HUES48 (cell line): Measurements from ENCODE around the gene MADD.
A peak's percentile ranks its signal among the peaks of the same experiment; 100 is the strongest.

Experiments used
- H3K27ac ChIP-seq: one replicate; pipeline ENCODE4 v1.7.0; 2013; ENCODE audit warnings: low read depth, low read length, inconsistent platforms
- H3K27me3 ChIP-seq: 2 replicates; pipeline ENCODE4 v1.6.1; 2013; ENCODE audit warnings: mild to moderate bottlenecking, low read length; ENCODE audit not compliant: control insufficient read depth, insufficient read depth
- H3K36me3 ChIP-seq: 2 replicates; pipeline ENCODE4 v1.6.1; 2013; ENCODE audit warnings: low read length; ENCODE audit not compliant: control insufficient read depth, insufficient read depth
- H3K4me1 ChIP-seq: 2 replicates; pipeline ENCODE4 v1.6.1; 2013; ENCODE audit warnings: mild to moderate bottlenecking, low read length; ENCODE audit not compliant: control insufficient read depth, insufficient read depth
- H3K4me3 ChIP-seq: 2 replicates; pipeline ENCODE4 v1.5.1; 2013; ENCODE audit warnings: mild to moderate bottlenecking, low read depth, low read length
- H3K9ac ChIP-seq: 2 replicates; pipeline ENCODE4 v1.6.1; 2013; ENCODE audit warnings: mild to moderate bottlenecking, low read depth, low read length, moderate library complexity
- H3K9me3 ChIP-seq: 2 replicates; pipeline ENCODE4 v1.6.1; 2013; ENCODE audit warnings: low read length; ENCODE audit not compliant: control insufficient read depth, insufficient read depth

MADD gene

GRCh38 chr11:47353978-47354774 is 84.2 kb downstream of the MADD start:
- Histone ChIP-seq H3K9ac (no peak overlapping the region), H3K27me3 (no peaks in the 10 kb centered on the region), H3K9me3 (no peaks in the 10 kb centered on the region), H3K27ac (no peak overlapping the region), H3K4me1 (peaks cover 6% of the 10 kb centered on the region), H3K4me3 (peak overlapping the region; percentile 46), H3K36me3 (no peaks in the 10 kb centered on the region)

- H3K36me3 ChIP-seq, result no peaks in the 10 kb centered on the region
- H3K9ac ChIP-seq, result no peak overlapping the region
- H3K27me3 ChIP-seq, result no peaks in the 10 kb centered on the region
- H3K4me3 ChIP-seq, result peak overlapping the region; percentile 46
- peak overlapping the region; percentile 40 for H3K27ac ChIP-seq
- H3K9me3 ChIP-seq, result no peaks in the 10 kb centered on the region
- peaks cover 6% of the 10 kb centered on the region for H3K4me1 ChIP-seq
Measured at GRCh38 chr11:47354913-47355282, 85.0 kb downstream of the MADD start.

- no peaks in the 10 kb centered on the region for H3K27me3 ChIP-seq
- H3K4me3 ChIP-seq, result peak overlapping the region; percentile 46; the same call in 1 of the 2 replicates
- H3K4me1 ChIP-seq, result peaks cover 6% of the 10 kb centered on the region
- peak overlapping the region; percentile 40 for H3K27ac ChIP-seq
- no peak overlapping the region for H3K9ac ChIP-seq
- no peaks in the 10 kb centered on the region for H3K9me3 ChIP-seq
- no peaks in the 10 kb centered on the region for H3K36me3 ChIP-seq
Measured at GRCh38 chr11:47355283-47356128, 85.6 kb downstream of the MADD start.

GRCh38 chr11:47356129-47356997 is 86.4 kb downstream of the MADD start:
- H3K9ac ChIP-seq, result no peak overlapping the region
- no peaks in the 10 kb centered on the region for H3K9me3 ChIP-seq
- peaks cover 3% of the 10 kb centered on the region; the same call in 1 of the 2 replicates for H3K4me1 ChIP-seq
- no peaks in the 10 kb centered on the region for H3K36me3 ChIP-seq
- no peak overlapping the region for H3K27ac ChIP-seq
- H3K27me3 ChIP-seq, result no peaks in the 10 kb centered on the region
- H3K4me3 ChIP-seq, result no peak overlapping the region

- peaks cover 3% of the 10 kb centered on the region; the same call in 1 of the 2 replicates for H3K4me1 ChIP-seq
- no peak overlapping the region for H3K27ac ChIP-seq
- no peaks in the 10 kb centered on the region for H3K27me3 ChIP-seq
- H3K9me3 ChIP-seq, result no peaks in the 10 kb centered on the region
- no peaks in the 10 kb centered on the region for H3K36me3 ChIP-seq
- H3K4me3 ChIP-seq, result no peak overlapping the region
- H3K9ac ChIP-seq, result no peak overlapping the region
Measured at GRCh38 chr11:47356998-47357329, 87.0 kb downstream of the MADD start.

- H3K27ac ChIP-seq, result no peak overlapping the region
- H3K4me1 ChIP-seq, result peaks cover 3% of the 10 kb centered on the region; the same call in 1 of the 2 replicates
- H3K9ac ChIP-seq, result no peak overlapping the region
- no peak overlapping the region for H3K4me3 ChIP-seq
- H3K27me3 ChIP-seq, result no peaks in the 10 kb centered on the region
- no peaks in the 10 kb centered on the region for H3K36me3 ChIP-seq
- H3K9me3 ChIP-seq, result no peaks in the 10 kb centered on the region
Measured at GRCh38 chr11:47357985-47358730, 88.2 kb downstream of the MADD start.

GRCh38 chr11:47358731-47359051 is 88.8 kb downstream of the MADD start:
- H3K36me3 ChIP-seq, result no peaks in the 10 kb centered on the region
- H3K27ac ChIP-seq, result no peak overlapping the region
- no peak overlapping the region for H3K4me3 ChIP-seq
- no peaks in the 10 kb centered on the region for H3K9me3 ChIP-seq
- H3K27me3 ChIP-seq, result no peaks in the 10 kb centered on the region
- no peak overlapping the region for H3K9ac ChIP-seq
- H3K4me1 ChIP-seq, result peaks cover 3% of the 10 kb centered on the region; the same call in 1 of the 2 replicates

- H3K4me1 ChIP-seq, result peaks cover 3% of the 10 kb centered on the region; the same call in 1 of the 2 replicates
- H3K9ac ChIP-seq, result no peak overlapping the region
- no peak overlapping the region for H3K27ac ChIP-seq
- no peaks in the 10 kb centered on the region for H3K9me3 ChIP-seq
- no peak overlapping the region for H3K4me3 ChIP-seq
- no peaks in the 10 kb centered on the region for H3K27me3 ChIP-seq
- no peaks in the 10 kb centered on the region for H3K36me3 ChIP-seq
Measured at GRCh38 chr11:47359162-47359561, 89.2 kb downstream of the MADD start.

- H3K9ac ChIP-seq, result no peak overlapping the region
- H3K27me3 ChIP-seq, result no peaks in the 10 kb centered on the region
- H3K9me3 ChIP-seq, result no peaks in the 10 kb centered on the region
- H3K36me3 ChIP-seq, result no peaks in the 10 kb centered on the region
- no peak overlapping the region for H3K4me3 ChIP-seq
- H3K4me1 ChIP-seq, result peaks cover under 1% of the 10 kb centered on the region; the same call in 1 of the 2 replicates
- no peak overlapping the region for H3K27ac ChIP-seq
Measured at GRCh38 chr11:47359586-47359985, 89.7 kb downstream of the MADD start.

- no peak overlapping the region for H3K9ac ChIP-seq
- no peaks in the 10 kb centered on the region for H3K36me3 ChIP-seq
- H3K9me3 ChIP-seq, result no peaks in the 10 kb centered on the region
- H3K4me3 ChIP-seq, result no peak overlapping the region
- H3K27ac ChIP-seq, result no peak overlapping the region
- no peaks in the 10 kb centered on the region for H3K27me3 ChIP-seq
- no peaks in the 10 kb centered on the region for H3K4me1 ChIP-seq
Measured at GRCh38 chr11:47360341-47360740, 90.4 kb downstream of the MADD start.
